T-helper 1 cell treated with Interleukin-12 subunit alpha and Interleukin-12 subunit beta and Interleukin-4 antibody, amounts not matched to agents 30 μg/mL and 1 μg/mL, for 36 hours (primary cell): Measurements from ENCODE around the gene CUX1.

Experiments used
- H3K27ac Mint-ChIP-seq: one replicate; pipeline ENCODE4 v1.8.0; 2021; ENCODE audit warnings: mild to moderate bottlenecking, mixed read lengths
- H3K27me3 Mint-ChIP-seq: one replicate; pipeline ENCODE4 v1.8.0; 2021; ENCODE audit warnings: low read depth, mixed read lengths
- H3K36me3 Mint-ChIP-seq: one replicate; pipeline ENCODE4 v1.8.0; 2021; ENCODE audit warnings: low read depth, mixed read lengths
- H3K4me1 Mint-ChIP-seq: one replicate; pipeline ENCODE4 v1.8.0; 2021; ENCODE audit warnings: low read depth, mixed read lengths
- H3K4me3 Mint-ChIP-seq: one replicate; pipeline ENCODE4 v1.8.0; 2021; ENCODE audit warnings: mild to moderate bottlenecking, moderate library complexity, mixed read lengths
- H3K9me3 Mint-ChIP-seq: one replicate; pipeline ENCODE4 v1.8.0; 2021; ENCODE audit warnings: mixed read lengths

Gene CUX1

GRCh38 chr7:102190776-102191350 lies 373.4 kb downstream of the CUX1 start:
- Mint-ChIP-seq H3K36me3 (no peaks in the 10 kb centered on the region), H3K27ac (no peak overlapping the region), H3K9me3 (no peaks in the 10 kb centered on the region), H3K4me3 (no peak overlapping the region), H3K27me3 (no peaks in the 10 kb centered on the region), H3K4me1 (no peaks in the 10 kb centered on the region)

GRCh38 chr7:102191556-102192379 lies 374.3 kb downstream of the CUX1 start:
- H3K9me3 Mint-ChIP-seq, result no peaks in the 10 kb centered on the region
- no peaks in the 10 kb centered on the region for H3K27me3 Mint-ChIP-seq
- H3K4me1 Mint-ChIP-seq, result no peaks in the 10 kb centered on the region
- no peaks in the 10 kb centered on the region for H3K36me3 Mint-ChIP-seq
- no peak overlapping the region for H3K27ac Mint-ChIP-seq
- no peak overlapping the region for H3K4me3 Mint-ChIP-seq

- no peaks in the 10 kb centered on the region for H3K9me3 Mint-ChIP-seq
- no peak overlapping the region for H3K4me3 Mint-ChIP-seq
- no peak overlapping the region for H3K27ac Mint-ChIP-seq
- no peaks in the 10 kb centered on the region for H3K27me3 Mint-ChIP-seq
- peaks cover 4% of the 10 kb centered on the region for H3K36me3 Mint-ChIP-seq
- H3K4me1 Mint-ChIP-seq, result no peaks in the 10 kb centered on the region
These were observed 375.4 kb downstream of the CUX1 start for GRCh38 chr7:102192790-102193189.

- Mint-ChIP-seq H3K4me3 (no peak overlapping the region), H3K4me1 (no peaks in the 10 kb centered on the region), H3K27ac (no peak overlapping the region), H3K27me3 (no peaks in the 10 kb centered on the region), H3K9me3 (no peaks in the 10 kb centered on the region), H3K36me3 (peaks cover 4% of the 10 kb centered on the region)
These were observed 376.4 kb downstream of the CUX1 start for GRCh38 chr7:102193806-102194205.

GRCh38 chr7:102195361-102195760 lies 377.9 kb downstream of the CUX1 start:
- Mint-ChIP-seq H3K9me3 (no peaks in the 10 kb centered on the region), H3K4me3 (no peak overlapping the region), H3K4me1 (no peaks in the 10 kb centered on the region), H3K27ac (no peak overlapping the region), H3K36me3 (peaks cover 7% of the 10 kb centered on the region), H3K27me3 (no peaks in the 10 kb centered on the region)

- H3K9me3 Mint-ChIP-seq, result no peaks in the 10 kb centered on the region
- no peak overlapping the region for H3K27ac Mint-ChIP-seq
- H3K4me3 Mint-ChIP-seq, result no peak overlapping the region
- no peaks in the 10 kb centered on the region for H3K4me1 Mint-ChIP-seq
- no peaks in the 10 kb centered on the region for H3K27me3 Mint-ChIP-seq
- peaks cover 7% of the 10 kb centered on the region for H3K36me3 Mint-ChIP-seq
These were observed 378.6 kb downstream of the CUX1 start for GRCh38 chr7:102196028-102196427.

- Mint-ChIP-seq H3K4me1 (no peaks in the 10 kb centered on the region), H3K4me3 (no peak overlapping the region), H3K9me3 (no peaks in the 10 kb centered on the region), H3K27me3 (no peaks in the 10 kb centered on the region), H3K36me3 (peaks cover 8% of the 10 kb centered on the region), H3K27ac (no peak overlapping the region)
These were observed 379.7 kb downstream of the CUX1 start for GRCh38 chr7:102197161-102197560.

GRCh38 chr7:102197599-102197998 lies 380.2 kb downstream of the CUX1 start:
- Mint-ChIP-seq H3K27me3 (no peaks in the 10 kb centered on the region), H3K4me3 (no peak overlapping the region), H3K27ac (no peak overlapping the region), H3K4me1 (no peaks in the 10 kb centered on the region), H3K9me3 (no peaks in the 10 kb centered on the region), H3K36me3 (peaks cover 9% of the 10 kb centered on the region)

GRCh38 chr7:102198417-102198956 lies 381.1 kb downstream of the CUX1 start:
- peaks cover 9% of the 10 kb centered on the region for H3K36me3 Mint-ChIP-seq
- no peaks in the 10 kb centered on the region for H3K9me3 Mint-ChIP-seq
- H3K27me3 Mint-ChIP-seq, result no peaks in the 10 kb centered on the region
- no peaks in the 10 kb centered on the region for H3K4me1 Mint-ChIP-seq
- no peak overlapping the region for H3K27ac Mint-ChIP-seq
- no peak overlapping the region for H3K4me3 Mint-ChIP-seq

- no peak overlapping the region for H3K27ac Mint-ChIP-seq
- H3K36me3 Mint-ChIP-seq, result peaks cover 10% of the 10 kb centered on the region
- no peak overlapping the region for H3K4me3 Mint-ChIP-seq
- H3K27me3 Mint-ChIP-seq, result no peaks in the 10 kb centered on the region
- H3K9me3 Mint-ChIP-seq, result no peaks in the 10 kb centered on the region
- no peaks in the 10 kb centered on the region for H3K4me1 Mint-ChIP-seq
These were observed 384.1 kb downstream of the CUX1 start for GRCh38 chr7:102201576-102201975.

- H3K27me3 Mint-ChIP-seq, result no peaks in the 10 kb centered on the region
- no peak overlapping the region for H3K27ac Mint-ChIP-seq
- H3K36me3 Mint-ChIP-seq, result peaks cover 6% of the 10 kb centered on the region
- H3K9me3 Mint-ChIP-seq, result no peaks in the 10 kb centered on the region
- H3K4me3 Mint-ChIP-seq, result no peak overlapping the region
- H3K4me1 Mint-ChIP-seq, result no peaks in the 10 kb centered on the region
These were observed 385.1 kb downstream of the CUX1 start for GRCh38 chr7:102202556-102202955.

GRCh38 chr7:102203218-102203617 lies 385.8 kb downstream of the CUX1 start:
- H3K4me1 Mint-ChIP-seq, result no peaks in the 10 kb centered on the region
- H3K9me3 Mint-ChIP-seq, result no peaks in the 10 kb centered on the region
- no peak overlapping the region for H3K27ac Mint-ChIP-seq
- no peaks in the 10 kb centered on the region for H3K27me3 Mint-ChIP-seq
- peaks cover 6% of the 10 kb centered on the region for H3K36me3 Mint-ChIP-seq
- no peak overlapping the region for H3K4me3 Mint-ChIP-seq

- Mint-ChIP-seq H3K4me1 (no peaks in the 10 kb centered on the region), H3K9me3 (no peaks in the 10 kb centered on the region), H3K4me3 (no peak overlapping the region), H3K36me3 (peaks cover 6% of the 10 kb centered on the region), H3K27ac (no peak overlapping the region), H3K27me3 (no peaks in the 10 kb centered on the region)
These were observed 386.8 kb downstream of the CUX1 start for GRCh38 chr7:102204212-102204611.

- Mint-ChIP-seq H3K36me3 (peaks cover 3% of the 10 kb centered on the region), H3K4me3 (no peak overlapping the region), H3K4me1 (no peaks in the 10 kb centered on the region), H3K9me3 (no peaks in the 10 kb centered on the region), H3K27ac (no peak overlapping the region), H3K27me3 (no peaks in the 10 kb centered on the region)
These were observed 388.5 kb downstream of the CUX1 start for GRCh38 chr7:102205915-102206314.

- Mint-ChIP-seq H3K27ac (no peak overlapping the region), H3K36me3 (peaks cover 1% of the 10 kb centered on the region), H3K27me3 (no peaks in the 10 kb centered on the region), H3K4me1 (no peaks in the 10 kb centered on the region), H3K4me3 (no peak overlapping the region), H3K9me3 (no peaks in the 10 kb centered on the region)
These were observed 391.4 kb downstream of the CUX1 start for GRCh38 chr7:102208826-102209225.
